IPS DF 19.7 (cell line): Measurements from ENCODE around the gene TIAL1.
"Not testable (repeated sequence)": the region's sequence is repeated elsewhere in the genome, so short reads cannot be mapped to it uniquely, and the experiment has no call there.

ENCODE experiments used
- DNase-seq: peaks from one replicate; pipeline ENCODE4 v3.0.0-alpha.2; 2013; ENCODE audit warnings: low read depth, low spot score

Gene TIAL1

GRCh38 chr10:119596537-119597404 is at the start of gene TIAL1:
Gene TIAL1, minus strand, starts transcription at chr10:119596964. Its CDS starts 499 bp downstream, at chr10:119596465.
- DNase-seq: peak; percentile 99

DNA sequence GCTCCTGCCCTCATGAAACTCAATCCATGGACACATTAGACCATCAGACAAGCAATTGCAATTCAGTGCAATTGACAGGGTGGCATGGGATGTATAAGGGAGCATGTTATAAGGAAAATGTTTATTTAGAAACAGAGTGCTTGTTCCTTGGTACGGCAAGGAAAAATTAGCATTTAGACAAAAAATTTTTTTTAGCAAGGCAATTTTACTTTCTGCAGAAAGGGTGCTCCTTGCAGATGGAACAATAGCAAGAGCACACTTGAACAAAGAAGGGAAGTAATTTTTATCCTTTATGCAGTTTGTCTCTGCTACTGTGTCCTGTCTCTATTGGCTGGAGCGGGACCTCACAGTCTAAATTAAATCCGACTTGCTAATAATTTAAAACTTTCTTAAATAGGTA is 48.2 kb upstream of the TIAL1 start:
- DNase-seq: no peak

DNA sequence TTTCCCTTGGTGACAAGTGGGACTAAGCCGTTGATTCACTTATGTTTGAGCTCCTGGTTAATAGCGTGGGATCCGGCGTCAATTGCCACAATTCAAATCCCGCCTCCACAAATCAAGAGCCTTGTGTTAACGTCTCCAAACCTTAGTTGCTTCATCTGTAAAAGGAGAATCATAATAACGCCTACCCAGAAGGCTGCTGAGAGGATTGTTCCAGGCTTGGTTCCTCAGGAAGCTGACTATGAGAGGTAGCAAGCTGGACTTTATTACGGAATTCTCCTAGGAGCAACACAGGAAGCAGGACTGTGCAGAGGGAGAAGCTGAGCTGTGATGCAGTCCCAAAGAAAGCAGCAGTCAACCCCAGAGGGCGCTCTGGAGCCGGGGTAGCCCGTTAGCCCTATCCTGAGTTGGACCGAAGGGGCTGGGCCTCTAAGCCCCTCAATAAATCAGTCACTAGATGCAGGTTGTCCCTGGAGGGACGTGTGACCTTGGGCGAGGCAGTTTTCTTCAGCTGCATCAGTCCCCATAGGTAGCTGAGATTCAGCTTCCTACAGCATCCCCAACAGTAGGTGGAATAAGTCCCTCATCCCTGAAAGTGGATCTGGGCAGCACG is 47.5 kb upstream of the TIAL1 start:
- no peak for DNase-seq

GRCh38 chr10:119643306-119644204 is 46.8 kb upstream of the TIAL1 start:
- no peak for DNase-seq

DNA sequence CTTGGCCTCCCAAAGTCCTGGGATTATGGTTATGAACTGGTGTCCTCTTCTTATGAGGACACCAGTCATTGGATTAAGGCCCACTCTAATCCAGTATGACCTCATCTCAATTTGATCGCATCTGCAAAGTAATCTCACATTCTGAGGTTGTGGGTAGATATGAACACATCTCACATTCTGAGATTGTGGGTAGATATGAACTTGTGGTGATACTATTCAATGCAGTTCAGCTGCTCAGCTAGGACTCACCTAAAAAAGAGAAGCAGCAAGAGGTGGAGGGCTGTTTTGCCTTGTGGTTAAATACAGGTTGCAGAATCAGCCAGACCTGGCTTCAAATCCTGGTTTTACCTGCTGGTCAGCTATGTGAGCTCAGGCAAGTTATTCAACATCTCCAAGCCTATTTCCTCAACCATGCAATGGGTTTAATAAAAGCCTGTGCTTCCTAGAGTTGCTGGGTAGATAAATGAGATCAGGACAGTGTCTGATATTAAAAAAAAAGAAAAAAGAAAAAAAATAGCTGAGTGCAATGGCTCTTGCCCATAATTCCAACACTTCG is 45.9 kb upstream of the TIAL1 start:
- DNase-seq: no peak

GRCh38 chr10:119640875-119641526 is 44.2 kb upstream of the TIAL1 start:
- no peak for DNase-seq

- DNase-seq: no peak
Measured at GRCh38 chr10:119640384-119640783, 43.6 kb upstream of the TIAL1 start.

DNA sequence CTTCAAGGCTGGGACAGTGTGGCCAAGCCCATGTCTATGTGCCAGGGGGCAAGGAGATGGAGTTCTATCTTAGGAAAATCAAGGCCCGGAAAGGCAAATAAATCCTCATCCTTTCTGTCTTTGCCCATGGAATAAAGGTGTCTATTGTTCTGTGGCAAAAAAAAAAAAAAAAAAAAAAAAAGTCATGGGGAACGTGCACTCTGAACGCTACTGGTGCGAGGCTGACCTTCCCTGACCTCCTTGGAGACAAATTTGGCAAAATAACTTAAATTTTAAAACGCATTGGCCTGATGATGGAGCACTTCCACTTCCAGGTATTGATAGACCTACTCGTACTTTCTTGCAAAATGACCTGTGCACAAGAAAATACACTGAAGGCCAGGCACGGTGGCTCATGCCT is 42.2 kb upstream of the TIAL1 start:
- no peak for DNase-seq

DNA sequence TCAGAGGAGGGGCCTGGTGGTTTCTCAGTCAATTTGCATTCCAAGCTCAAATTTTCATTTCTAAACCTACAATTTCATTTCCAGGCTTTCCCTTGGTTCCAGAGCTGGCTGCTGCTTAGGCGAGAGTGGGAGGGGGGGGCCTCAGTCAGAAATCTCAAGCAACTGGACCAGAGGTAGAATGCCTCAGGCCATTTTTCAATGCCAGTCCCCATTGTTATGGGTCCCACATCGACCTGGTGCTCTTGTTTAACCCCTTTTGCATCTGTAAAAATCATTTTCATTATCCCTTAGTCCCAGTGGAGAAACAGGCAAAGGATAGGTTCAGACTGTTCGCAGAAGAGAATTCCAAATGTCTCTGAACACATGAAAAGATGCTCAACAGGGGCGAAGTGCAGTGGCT is 40.9 kb upstream of the TIAL1 start:
- no peak for DNase-seq

DNA sequence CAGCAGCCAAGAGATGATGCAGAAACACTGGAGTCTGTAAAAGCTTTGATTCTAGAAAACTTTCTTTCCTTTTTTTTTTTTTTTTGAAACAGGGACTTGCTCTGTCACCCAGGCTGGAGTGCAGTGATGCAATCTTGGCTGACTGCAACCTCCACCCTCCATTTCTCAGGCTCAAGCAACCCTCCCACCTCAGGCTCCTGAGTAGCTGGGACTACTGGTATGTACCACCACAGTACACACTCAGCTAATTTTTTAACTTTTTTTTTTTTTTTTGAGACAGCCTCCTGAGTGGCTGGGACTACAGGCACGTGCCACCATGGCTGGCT is 37.4 kb upstream of the TIAL1 start:
- no peak for DNase-seq

DNA sequence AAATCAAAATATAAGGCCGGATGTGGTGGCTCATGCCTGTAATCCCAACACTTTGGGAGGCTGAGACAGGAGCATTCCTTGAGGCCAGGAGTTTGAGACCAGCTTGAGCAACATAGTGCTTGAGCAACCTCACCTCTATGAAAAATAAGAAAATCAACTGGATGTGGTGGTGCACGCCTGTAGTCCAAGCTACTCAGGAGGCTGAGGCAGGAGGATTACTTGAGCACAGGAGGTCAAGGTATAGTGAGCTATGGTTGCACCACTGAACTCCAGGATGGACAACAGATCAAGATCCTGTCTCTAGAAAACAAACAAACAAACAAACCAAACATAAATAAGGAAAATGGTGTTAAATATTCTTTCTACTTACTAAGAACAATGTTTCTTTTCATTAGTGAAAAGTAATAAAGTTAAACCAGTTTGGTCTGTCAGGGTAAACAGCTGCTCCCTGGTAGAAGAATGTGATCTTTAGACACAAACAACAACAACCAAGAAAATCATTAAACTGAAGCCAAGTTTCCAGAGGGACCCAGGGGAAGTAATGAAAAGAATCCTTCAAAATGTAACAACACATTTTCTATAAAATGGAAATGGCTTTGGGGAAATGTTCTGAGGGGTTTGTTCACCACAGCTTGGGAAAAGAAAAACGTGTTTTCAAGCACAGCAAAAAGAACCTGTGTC is 36.9 kb upstream of the TIAL1 start:
- DNase-seq: no peak

GRCh38 chr10:119630300-119630699 is 33.5 kb upstream of the TIAL1 start:
- DNase-seq: no peak

- DNase-seq: no peak
Measured at GRCh38 chr10:119625570-119626280, 29.0 kb upstream of the TIAL1 start.

DNA sequence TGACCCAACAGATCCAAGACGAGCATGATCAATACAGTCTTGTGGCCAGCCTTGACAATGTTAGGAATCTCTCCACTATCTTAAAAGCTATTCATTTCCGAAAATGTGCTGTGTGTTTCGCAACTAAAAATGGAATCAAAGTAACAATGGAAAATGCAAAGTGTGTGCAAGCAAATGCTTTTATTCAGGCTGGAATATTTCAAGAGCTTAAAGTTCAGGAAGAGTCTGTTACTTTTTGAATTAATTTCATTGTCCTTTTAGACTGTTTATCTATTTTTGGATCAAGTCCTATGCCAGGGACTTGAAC is 24.3 kb upstream of the TIAL1 start:
- DNase-seq: no peak

- DNase-seq: no peak
Measured at GRCh38 chr10:119620241-119621077, 23.7 kb upstream of the TIAL1 start.

GRCh38 chr10:119619811-119620210 is 23.0 kb upstream of the TIAL1 start:
- DNase-seq: not testable (repeated sequence)

DNA sequence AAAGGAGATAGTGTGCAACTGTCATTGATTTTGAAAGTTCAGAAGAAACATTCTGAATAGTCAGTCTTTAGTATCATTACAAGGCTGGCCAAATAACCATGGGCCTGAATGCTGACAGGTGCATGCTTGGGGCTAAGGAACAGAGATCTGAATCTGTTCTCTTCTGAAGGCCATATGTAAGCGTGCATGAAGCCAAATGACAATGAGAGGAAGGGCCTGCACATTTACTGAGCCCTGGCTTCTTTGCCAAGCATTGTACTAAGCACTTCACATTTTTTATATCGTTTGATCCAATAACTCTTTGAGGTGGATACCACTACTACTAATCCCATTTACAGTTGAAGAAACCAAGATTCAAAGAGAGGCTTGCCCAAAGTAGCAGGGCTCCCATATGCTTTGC is 22.5 kb upstream of the TIAL1 start:
- no peak for DNase-seq

DNA sequence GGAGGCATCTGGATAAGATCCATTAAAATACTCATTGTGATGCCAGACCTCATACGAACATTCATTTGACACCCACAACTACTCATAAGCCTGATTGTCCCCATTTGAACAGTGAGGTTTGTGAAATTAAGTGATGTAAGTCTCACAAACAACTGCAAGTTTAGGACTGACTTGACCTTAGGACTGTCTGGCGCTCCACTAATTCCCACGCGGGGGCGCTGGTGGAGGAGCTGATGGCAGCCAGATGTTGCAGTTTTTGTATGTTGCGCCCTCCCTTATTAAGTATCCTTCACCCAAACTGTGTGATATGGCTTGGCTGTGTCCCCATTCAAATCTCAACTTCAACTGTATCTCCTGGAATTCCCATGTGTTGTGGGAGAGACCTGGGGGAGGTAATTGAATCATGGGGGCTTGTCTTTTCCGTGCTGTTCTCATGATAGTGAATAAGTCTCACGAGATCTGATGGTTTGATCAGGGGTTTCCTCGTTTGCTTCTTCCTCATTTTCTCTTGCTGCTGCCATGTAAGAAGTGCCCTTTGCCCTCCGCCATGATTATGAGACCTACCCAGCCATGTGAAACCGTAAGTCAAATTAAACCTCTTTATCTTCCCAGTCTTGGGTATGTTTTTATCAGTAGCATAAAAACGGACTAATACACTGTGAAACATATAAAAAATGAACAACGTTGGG is 20.3 kb upstream of the TIAL1 start:
- no peak for DNase-seq

- no peak for DNase-seq
Measured at GRCh38 chr10:119614686-119615085, 17.9 kb upstream of the TIAL1 start.
